ENCODE results near the gene MRM2.

MRM2 gene

DNA sequence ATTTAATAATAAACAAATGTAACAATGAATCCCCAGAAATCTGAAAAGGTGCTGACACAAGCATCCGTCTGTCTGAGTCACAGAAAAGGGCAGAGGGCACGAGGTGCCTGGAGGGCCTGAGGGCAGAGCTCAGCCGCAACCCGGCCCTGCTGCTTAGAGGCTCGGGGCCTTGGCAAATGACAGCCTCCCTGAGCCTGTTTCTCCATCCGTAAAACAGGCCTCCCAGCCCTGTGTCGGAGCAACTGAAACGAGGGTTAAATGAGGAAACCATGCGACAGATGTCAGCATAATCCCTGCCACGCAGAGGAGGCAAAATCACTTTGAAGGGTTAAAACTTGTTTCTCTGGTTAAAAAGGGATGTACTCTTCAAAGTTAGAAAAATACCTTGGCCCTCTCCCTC lies 24.9 kb upstream of the MRM2 start:
- no peak overlapping the region for H3K4me3 ChIP-seq (replicated peaks in 1 of 2; ENCODE audit: low read depth in 2 of 2, low read length in 2 of 2)
- TF ChIP-seq, protein P1, sequence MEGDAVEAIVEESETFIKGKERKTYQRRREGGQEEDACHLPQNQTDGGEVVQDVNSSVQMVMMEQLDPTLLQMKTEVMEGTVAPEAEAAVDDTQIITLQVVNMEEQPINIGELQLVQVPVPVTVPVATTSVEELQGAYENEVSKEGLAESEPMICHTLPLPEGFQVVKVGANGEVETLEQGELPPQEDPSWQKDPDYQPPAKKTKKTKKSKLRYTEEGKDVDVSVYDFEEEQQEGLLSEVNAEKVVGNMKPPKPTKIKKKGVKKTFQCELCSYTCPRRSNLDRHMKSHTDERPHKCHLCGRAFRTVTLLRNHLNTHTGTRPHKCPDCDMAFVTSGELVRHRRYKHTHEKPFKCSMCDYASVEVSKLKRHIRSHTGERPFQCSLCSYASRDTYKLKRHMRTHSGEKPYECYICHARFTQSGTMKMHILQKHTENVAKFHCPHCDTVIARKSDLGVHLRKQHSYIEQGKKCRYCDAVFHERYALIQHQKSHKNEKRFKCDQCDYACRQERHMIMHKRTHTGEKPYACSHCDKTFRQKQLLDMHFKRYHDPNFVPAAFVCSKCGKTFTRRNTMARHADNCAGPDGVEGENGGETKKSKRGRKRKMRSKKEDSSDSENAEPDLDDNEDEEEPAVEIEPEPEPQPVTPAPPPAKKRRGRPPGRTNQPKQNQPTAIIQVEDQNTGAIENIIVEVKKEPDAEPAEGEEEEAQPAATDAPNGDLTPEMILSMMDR (IDR thresholded peaks at IDR 0.05; ENCODE audit: low read depth, low read length) = no peak
- DNase-seq (ENCODE audit: low read depth in 2 of 2) = peak in 1 of 2 donors; percentile 41

DNA sequence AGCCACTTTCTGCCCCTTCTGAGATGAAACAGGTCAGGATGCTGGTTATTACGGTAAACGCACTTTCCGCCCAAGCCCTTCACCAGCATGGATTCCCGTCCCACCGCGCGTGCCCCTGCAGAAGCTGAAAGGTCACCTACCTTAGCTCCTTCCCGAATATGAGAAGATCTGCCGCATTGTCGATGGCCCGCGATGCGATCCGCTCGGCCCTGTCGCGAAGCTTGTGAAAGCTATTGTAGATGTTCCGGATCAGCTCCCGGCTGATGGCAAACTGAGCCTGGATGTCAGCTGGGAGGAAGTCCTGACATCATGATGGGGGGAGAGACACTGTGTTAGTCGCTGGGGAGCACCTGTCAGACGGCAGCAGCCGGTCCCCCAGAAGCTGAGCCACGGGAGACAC lies 22.2 kb upstream of the MRM2 start:
- no peak for DNase-seq (ENCODE audit: low read depth in 2 of 2)

DNA sequence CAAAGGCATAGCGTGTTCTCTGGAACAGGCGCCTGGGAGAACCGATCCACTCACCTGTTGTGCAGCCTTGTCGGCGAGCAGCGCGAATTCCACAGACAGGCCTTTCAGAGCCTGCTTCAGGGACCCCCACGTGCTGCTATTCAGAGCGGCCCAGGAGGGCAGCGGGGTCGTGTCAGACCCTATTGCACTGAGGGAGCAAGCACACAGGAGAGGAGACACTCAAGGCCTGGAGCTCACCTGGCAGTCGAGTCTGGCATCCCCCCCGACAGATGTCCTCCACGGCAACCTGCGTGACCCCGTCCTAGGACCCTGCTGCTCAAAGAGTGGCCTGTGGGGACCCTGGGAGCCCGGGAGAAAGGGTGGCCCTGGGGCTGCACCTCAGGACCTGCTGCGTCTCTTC lies 21.2 kb upstream of the MRM2 start:
- no peak overlapping the region for H3K4me3 ChIP-seq (replicated peaks in 1 of 2; ENCODE audit: low read depth in 2 of 2, low read length in 2 of 2)
- TF ChIP-seq, protein P1 (IDR thresholded peaks at IDR 0.05; ENCODE audit: low read depth, low read length) = no peak
- no peak for DNase-seq (ENCODE audit: low read depth in 2 of 2)

More for the DNA sequence above, 22.2 kb upstream of the MRM2 start:
- H3K4me3 ChIP-seq (replicated peaks in 1 of 2; ENCODE audit: low read depth in 2 of 2, low read length in 2 of 2) = no peak overlapping the region
- TF ChIP-seq, protein P1 (IDR thresholded peaks at IDR 0.05; ENCODE audit: low read depth, low read length) = no peak

DNA sequence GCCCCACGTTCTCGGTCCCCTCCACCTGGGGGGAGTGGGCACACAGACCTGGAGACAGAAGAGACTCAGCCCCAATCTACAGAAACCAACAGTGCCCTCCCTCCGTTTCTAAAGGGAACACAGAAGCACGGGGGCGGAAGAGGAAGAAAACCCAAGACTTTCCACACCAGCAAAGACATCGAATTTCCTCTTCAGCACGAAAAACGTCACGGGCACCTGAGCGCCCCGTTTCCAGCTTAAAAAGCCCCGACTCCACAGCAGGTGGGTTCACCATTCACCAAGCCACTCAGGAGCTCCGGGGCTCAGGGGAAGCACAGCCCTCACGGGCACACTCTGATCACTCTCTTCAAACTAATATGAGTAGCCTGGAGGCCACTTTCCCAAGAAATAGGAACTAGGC lies 19.6 kb upstream of the MRM2 start:
- TF ChIP-seq, protein P1 (IDR thresholded peaks at IDR 0.05; ENCODE audit: low read depth, low read length) = no peak
- H3K4me3 ChIP-seq (replicated peaks in 1 of 2; ENCODE audit: low read depth in 2 of 2, low read length in 2 of 2) = no peak overlapping the region
- no peak for DNase-seq (ENCODE audit: low read depth in 2 of 2)

DNA sequence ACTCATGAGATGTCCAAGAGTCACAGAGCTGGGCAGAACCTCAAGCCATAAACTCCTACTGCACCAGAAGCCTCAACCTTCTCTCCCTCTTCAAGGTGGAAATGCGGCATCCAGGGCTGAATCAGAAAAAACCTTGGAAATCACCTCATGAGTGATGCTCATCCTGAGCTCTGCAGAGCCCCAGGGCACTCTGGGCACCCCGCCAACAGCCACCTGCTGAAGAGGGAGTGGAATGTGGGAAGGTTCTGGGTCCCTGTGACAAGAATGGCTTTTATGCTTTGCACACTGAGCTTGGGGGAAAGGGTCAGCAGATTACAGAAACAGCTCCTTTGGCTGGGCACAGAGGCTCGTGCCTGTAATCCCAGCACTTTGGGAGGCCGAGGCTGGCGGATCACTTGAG lies 18.8 kb upstream of the MRM2 start:
- TF ChIP-seq, protein P1 (IDR thresholded peaks at IDR 0.05; ENCODE audit: low read depth, low read length) = no peak
- DNase-seq (ENCODE audit: low read depth in 2 of 2) = no peak
- H3K4me3 ChIP-seq (replicated peaks in 1 of 2; ENCODE audit: low read depth in 2 of 2, low read length in 2 of 2) = no peak overlapping the region

DNA sequence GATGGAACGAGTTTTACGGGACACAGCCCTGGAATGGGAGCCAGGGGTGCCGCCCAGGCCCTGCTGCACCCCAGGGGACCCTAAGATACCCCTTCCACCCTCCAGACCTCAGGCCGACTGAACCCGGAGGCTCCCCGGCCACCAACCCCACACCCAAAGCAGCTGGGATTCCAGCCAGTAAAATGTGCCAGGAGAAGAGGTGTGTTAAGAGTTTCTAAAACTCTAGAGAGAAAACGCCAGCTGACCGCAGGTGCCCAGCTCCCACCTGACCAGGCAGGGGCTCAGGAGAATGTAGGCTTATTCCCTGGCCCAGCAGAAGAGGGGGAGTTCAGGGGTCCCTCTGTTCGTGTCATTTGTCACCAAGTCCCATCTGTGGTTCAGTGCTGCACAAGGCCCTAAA lies 17.5 kb upstream of the MRM2 start:
- TF ChIP-seq, protein P1 (IDR thresholded peaks at IDR 0.05; ENCODE audit: low read depth, low read length) = no peak
- no peak overlapping the region for H3K4me3 ChIP-seq (replicated peaks in 1 of 2; ENCODE audit: low read depth in 2 of 2, low read length in 2 of 2)
- no peak for DNase-seq (ENCODE audit: low read depth in 2 of 2)

DNA sequence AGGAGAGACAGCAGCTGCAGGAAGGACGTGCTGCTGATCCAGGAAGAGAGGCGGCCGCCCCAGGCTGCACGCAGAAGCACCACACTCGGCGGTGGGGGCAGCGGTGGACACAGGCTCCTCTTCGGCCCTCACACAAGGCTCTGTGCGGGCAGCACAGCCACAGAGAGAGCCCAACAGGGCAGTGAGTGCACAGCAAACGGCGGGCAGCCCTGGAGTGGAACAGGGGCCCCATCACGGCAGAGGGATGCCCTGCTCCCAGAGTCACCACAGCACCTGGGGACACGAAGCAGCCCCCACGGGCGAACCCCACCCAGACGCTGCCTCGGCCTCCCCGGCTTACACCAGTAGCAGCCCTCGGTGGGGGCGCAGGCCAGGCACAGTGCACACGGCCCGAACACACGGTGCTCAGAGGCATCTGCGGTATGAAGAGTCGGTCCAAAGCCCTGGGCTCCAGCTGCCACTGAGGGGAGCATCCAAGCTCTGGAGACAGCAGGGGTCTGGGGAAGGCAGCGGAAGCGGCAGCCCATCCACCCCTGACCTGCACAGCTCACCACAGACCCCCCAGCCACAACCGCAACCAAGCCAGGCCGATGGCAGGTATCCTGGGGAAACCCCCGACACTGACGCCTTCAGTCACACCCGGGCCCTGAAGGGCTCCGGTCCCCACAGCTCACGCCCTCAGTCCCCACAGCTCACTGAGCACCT lies 16.8 kb upstream of the MRM2 start:
- DNase-seq (ENCODE audit: low read depth in 2 of 2) = no peak
- TF ChIP-seq, protein P1 (IDR thresholded peaks at IDR 0.05; ENCODE audit: low read depth, low read length) = no peak
- H3K4me3 ChIP-seq (replicated peaks in 1 of 2; ENCODE audit: low read depth in 2 of 2, low read length in 2 of 2) = no peak overlapping the region

All from cardiac fibroblast (primary cell).